PC-3 (cell line): ENCODE results near the gene RAB4A. TPM values are rescaled to one million over a fixed set of nuclear protein-coding genes. Genes with fewer than 3 reads are reported as not detected.

Experiments used
- ATAC-seq: fragments of 200-7000 bp; cut with Tn5 transposase; 2 replicates; pipeline ENCODE4 v1.9.1; 2020; ENCODE audit warnings: mild to moderate bottlenecking, moderate library complexity
- BruUV-seq: library from RNA; stranded (reverse); fragments of 400-500 nt; replicated peaks from 2 replicates; lab custom pipeline; 2021; lab: Mats Ljungman, UMichigan
- CTCF ChIA-PET: fragments of 300-600 bp; sonication (Branson Sonifier 250); formaldehyde crosslinking; loops from one replicate; lab custom pipeline; 2022; ENCODE audit warnings: antibody characterized with exemption; lab: Charles Lee
- POLR2A ChIA-PET: fragments of 300-600 bp; sonication (Branson Sonifier 250); formaldehyde crosslinking; loops from one replicate; lab custom pipeline; 2022; ENCODE audit warnings: antibody characterized with exemption; ENCODE audit not compliant: unreplicated experiment; lab: Charles Lee
- DNase-seq: peaks from one replicate; pipeline ENCODE4 v3.0.0-alpha.2; 2015
- H2AFZ ChIP-seq: fragments of 300-600 bp; sonication (generic); 2 replicates; pipeline ENCODE4 v1.6.0; 2016; ENCODE audit warnings: antibody characterized with exemption, low read length
- H3F3A ChIP-seq: fragments of 300-600 bp; sonication (generic); one replicate; pipeline ENCODE4 v1.6.0; 2017; ENCODE audit warnings: antibody characterized with exemption, low read length, control low read depth, mild to moderate bottlenecking; ENCODE audit not compliant: unreplicated experiment
- H3K27ac ChIP-seq: fragments of 300-600 bp; sonication (generic); 2 replicates; pipeline ENCODE4 v1.5.1; 2016; ENCODE audit warnings: mild to moderate bottlenecking, low read length
- H3K27me3 ChIP-seq: fragments of 300-600 bp; sonication (generic); 2 replicates; pipeline ENCODE4 v1.6.1; 2016; ENCODE audit warnings: low read length, mixed read lengths
- H3K36me3 ChIP-seq: fragments of 300-600 bp; sonication (generic); 2 replicates; pipeline ENCODE4 v1.6.1; 2016; ENCODE audit warnings: low read depth, mixed run types, low read length, mixed read lengths
- H3K4me1 ChIP-seq: fragments of 300-600 bp; sonication (generic); 2 replicates; pipeline ENCODE4 v1.5.1; 2016; ENCODE audit warnings: low read length; ENCODE audit not compliant: insufficient read depth
- H3K4me2 ChIP-seq: fragments of 300-600 bp; sonication (generic); 2 replicates; pipeline ENCODE4 v1.6.0; 2016; ENCODE audit warnings: low read length
- H3K4me3 ChIP-seq: fragments of 300-600 bp; sonication (generic); 2 replicates; pipeline ENCODE4 v1.5.1; 2016; ENCODE audit warnings: mild to moderate bottlenecking, low read length, mixed read lengths
- H3K79me2 ChIP-seq: fragments of 300-600 bp; sonication (generic); 2 replicates; pipeline ENCODE4 v1.6.1; 2017; ENCODE audit warnings: low read length, mixed read lengths
- H3K9ac ChIP-seq: fragments of 300-600 bp; sonication (generic); 2 replicates; pipeline ENCODE4 v1.6.0; 2016; ENCODE audit warnings: mild to moderate bottlenecking, low read length
- H3K9me2 ChIP-seq: fragments of 300-600 bp; sonication (generic); replicated peaks from 2 replicates; pipeline ENCODE4 v1.6.1; 2016; ENCODE audit warnings: mixed run types, low read length, mixed read lengths
- H3K9me3 ChIP-seq: fragments of 300-600 bp; sonication (generic); 2 replicates; pipeline ENCODE4 v1.6.1; 2016; ENCODE audit warnings: low read length, mixed read lengths
- H4K20me1 ChIP-seq: fragments of 300-600 bp; sonication (generic); 2 replicates; pipeline ENCODE4 v1.6.1; 2016; ENCODE audit warnings: low read length, mixed read lengths
- EZH2 ChIP-seq: fragments of 300-600 bp; sonication (generic); IDR thresholded peaks from one replicate; pipeline ENCODE4 v1.6.1; 2017; ENCODE audit warnings: antibody characterized with exemption, mild to moderate bottlenecking, low read length; ENCODE audit not compliant: unreplicated experiment
- EZH2phosphoT487 ChIP-seq: fragments of 300-600 bp; sonication (generic); IDR thresholded peaks from 2 replicates; pipeline ENCODE4 v1.6.1; 2018; ENCODE audit warnings: mild to moderate bottlenecking, antibody characterized with exemption, low read length, borderline replicate concordance
- intact Hi-C: fragments of 100-400 bp; cut with micrococcal nuclease; formaldehyde crosslinking; loops from 2 replicates; pipeline ENCODE4 v1.9.0; 2023
- total RNA-seq: library from RNA; depleted of rRNA; stranded (reverse); fragments of >200 nt; gene quantifications from 2 replicates; pipeline ENCODE4 v1.2.3, GENCODE V29; 2014
- TF ChIP-seq, protein P1 (sequence below): fragments of 300-600 bp; sonication (generic); conservative IDR thresholded peaks from 2 replicates; pipeline ENCODE4 v1.5.1; 2017; ENCODE audit warnings: antibody characterized with exemption, low read depth, mild to moderate bottlenecking, low read length

The RAB4A gene
- total RNA-seq, 1 experiment from 2014 or later = 67.0 TPM

DNA sequence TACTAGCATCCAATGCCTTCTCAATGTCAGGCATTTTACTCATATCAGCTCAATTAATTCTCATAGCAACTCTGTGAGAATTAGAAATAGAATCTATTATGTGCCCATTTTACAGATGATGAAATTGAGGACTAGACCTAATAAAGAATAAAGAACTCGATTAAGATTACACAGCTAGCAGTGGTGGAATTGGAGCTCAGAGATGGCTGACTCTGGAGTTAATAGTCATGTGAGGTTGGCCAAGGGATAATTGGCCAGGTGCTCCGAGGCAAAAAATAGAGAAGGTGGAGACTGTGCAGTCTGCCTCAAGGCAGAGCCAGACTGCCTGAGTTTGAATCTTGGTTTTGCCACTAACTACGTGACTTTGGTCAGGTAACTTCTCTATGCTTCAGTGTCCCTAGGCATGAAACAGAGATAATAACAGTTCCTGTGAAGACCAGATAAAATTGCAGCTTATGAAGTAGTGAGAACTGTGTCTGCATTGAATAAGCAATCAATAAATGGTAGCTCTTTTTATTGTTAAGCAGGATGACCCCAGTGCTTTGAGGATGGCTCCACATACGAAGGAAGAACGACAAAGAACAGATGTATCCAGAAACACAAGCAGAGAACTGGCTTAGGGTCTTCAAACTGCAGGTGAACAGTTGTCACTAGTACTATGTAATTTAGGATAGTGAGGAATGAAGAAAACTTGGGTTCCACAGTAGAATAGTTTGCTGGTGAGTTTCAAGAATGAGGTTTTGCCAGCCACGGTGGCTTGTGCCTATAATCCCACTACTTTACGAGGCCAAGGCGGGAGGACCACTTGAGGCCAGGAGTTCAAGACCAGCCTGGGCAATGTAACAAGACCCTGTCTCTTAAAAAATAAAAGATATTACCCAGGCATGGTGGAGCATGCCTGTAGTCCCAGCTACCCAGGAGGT lies 78.8 kb downstream of the RAB4A start:
- Histone ChIP-seq H3K36me3 (no peaks in the 10 kb centered on the region), H3K4me2 (no peak overlapping the region), H3K27ac (no peak overlapping the region), H3K79me2 (no peaks in the 10 kb centered on the region), H3K4me1 (no peaks in the 10 kb centered on the region), H3F3A (no peaks in the 10 kb centered on the region), H3K9me2 (no peaks in the 10 kb centered on the region), H4K20me1 (no peaks in the 10 kb centered on the region), H3K27me3 (peaks cover 24% of the 10 kb centered on the region), H3K9me3 (peaks cover 8% of the 10 kb centered on the region), H3K4me3 (no peak overlapping the region), H2AFZ (no peak overlapping the region), H3K9ac (no peak overlapping the region)
- no peak for DNase-seq
- BruUV-seq = no TSS peak
- ATAC-seq = no peak
- ChIA-PET POLR2A (interaction anchor here (0.5 kb wide), 1 partner anchor 12 kb away, joined by 11 read pairs; no protein-coding TSS in a partner anchor), CTCF (no interaction called here)
- intact Hi-C loops = no loop called here
- TF ChIP-seq EZH2 (no peak), EZH2phosphoT487 (no peak)
- TF ChIP-seq, protein P1, sequence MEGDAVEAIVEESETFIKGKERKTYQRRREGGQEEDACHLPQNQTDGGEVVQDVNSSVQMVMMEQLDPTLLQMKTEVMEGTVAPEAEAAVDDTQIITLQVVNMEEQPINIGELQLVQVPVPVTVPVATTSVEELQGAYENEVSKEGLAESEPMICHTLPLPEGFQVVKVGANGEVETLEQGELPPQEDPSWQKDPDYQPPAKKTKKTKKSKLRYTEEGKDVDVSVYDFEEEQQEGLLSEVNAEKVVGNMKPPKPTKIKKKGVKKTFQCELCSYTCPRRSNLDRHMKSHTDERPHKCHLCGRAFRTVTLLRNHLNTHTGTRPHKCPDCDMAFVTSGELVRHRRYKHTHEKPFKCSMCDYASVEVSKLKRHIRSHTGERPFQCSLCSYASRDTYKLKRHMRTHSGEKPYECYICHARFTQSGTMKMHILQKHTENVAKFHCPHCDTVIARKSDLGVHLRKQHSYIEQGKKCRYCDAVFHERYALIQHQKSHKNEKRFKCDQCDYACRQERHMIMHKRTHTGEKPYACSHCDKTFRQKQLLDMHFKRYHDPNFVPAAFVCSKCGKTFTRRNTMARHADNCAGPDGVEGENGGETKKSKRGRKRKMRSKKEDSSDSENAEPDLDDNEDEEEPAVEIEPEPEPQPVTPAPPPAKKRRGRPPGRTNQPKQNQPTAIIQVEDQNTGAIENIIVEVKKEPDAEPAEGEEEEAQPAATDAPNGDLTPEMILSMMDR = no peak

DNA sequence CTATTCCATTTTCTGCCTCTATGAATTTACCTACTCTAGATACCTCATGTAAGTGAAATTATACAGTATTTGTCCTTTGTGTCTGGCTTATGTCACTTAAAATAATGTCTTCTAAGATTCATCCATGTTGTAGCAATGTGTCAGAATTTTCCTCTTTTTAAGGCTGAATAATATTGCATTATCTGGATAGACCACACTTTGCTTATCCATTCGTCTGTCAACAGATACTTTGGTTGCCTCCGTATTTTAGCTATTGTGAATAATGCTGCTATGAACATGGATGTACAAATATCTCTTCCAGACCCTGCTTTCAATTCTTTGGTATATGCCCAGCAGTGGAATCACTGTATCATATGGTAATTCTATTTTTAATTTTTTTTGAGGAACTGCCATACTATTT lies 82.1 kb downstream of the RAB4A start:
- no peaks in the 10 kb centered on the region for H3K79me2 ChIP-seq
- peaks cover 11% of the 10 kb centered on the region for H3K9me3 ChIP-seq
- H3K4me1 ChIP-seq = no peaks in the 10 kb centered on the region
- ATAC-seq (no peak), DNase-seq (no peak)
- H3K36me3 ChIP-seq = no peaks in the 10 kb centered on the region; the same call in 1 of the 2 replicates
- H2AFZ ChIP-seq = no peak overlapping the region
- H3F3A ChIP-seq = no peaks in the 10 kb centered on the region
- TF ChIP-seq, protein P1 = no peak
- no peak for TF ChIP-seq EZH2phosphoT487
- TF ChIP-seq EZH2 = no peak
- H3K4me3 ChIP-seq = no peak overlapping the region
- H3K27ac ChIP-seq = no peak overlapping the region
- H3K4me2 ChIP-seq = no peak overlapping the region
- POLR2A ChIA-PET = no interaction called here
- CTCF ChIA-PET = no interaction called here
- no TSS peak for BruUV-seq
- H4K20me1 ChIP-seq = no peaks in the 10 kb centered on the region
- no peaks in the 10 kb centered on the region for H3K9me2 ChIP-seq
- H3K9ac ChIP-seq = no peak overlapping the region
- peaks cover 31% of the 10 kb centered on the region for H3K27me3 ChIP-seq
- intact Hi-C loops = no loop called here

DNA sequence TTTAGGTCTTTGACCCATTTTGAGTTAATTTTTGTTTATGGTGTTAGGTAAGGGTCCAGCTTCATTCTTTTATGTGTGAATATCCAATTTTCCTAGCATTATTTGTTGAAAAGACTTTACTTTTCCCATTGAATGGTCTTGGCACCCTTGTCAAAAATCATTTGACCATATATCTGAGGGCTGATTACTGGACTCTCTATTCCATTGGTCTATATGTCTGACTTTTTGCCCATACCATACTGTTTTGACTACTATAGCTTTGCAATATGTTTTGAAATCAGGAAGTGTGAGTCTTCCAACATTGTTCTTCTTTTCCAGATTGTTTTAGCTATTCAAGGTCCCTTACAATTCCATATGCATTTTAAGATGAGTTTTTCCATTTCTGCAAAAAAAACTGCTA lies 83.3 kb downstream of the RAB4A start:
- no peak overlapping the region for H3K27ac ChIP-seq
- no peak overlapping the region for H2AFZ ChIP-seq
- no peak overlapping the region for H3K9ac ChIP-seq
- ChIA-PET POLR2A (no interaction called here), CTCF (interaction anchor here (0.6 kb wide), 1 partner anchor 47 kb away, joined by 3 read pairs; no protein-coding TSS in a partner anchor)
- intact Hi-C loops = no loop called here
- H3K9me2 ChIP-seq = no peaks in the 10 kb centered on the region
- no peak for ATAC-seq
- peaks cover 11% of the 10 kb centered on the region for H3K9me3 ChIP-seq
- H3K4me3 ChIP-seq = no peak overlapping the region
- H3K79me2 ChIP-seq = no peaks in the 10 kb centered on the region
- no peak for DNase-seq
- BruUV-seq = no TSS peak
- H4K20me1 ChIP-seq = no peaks in the 10 kb centered on the region
- no peaks in the 10 kb centered on the region for H3F3A ChIP-seq
- no peaks in the 10 kb centered on the region for H3K4me1 ChIP-seq
- H3K27me3 ChIP-seq = peaks cover 43% of the 10 kb centered on the region
- H3K36me3 ChIP-seq = no peaks in the 10 kb centered on the region; the same call in 1 of the 2 replicates
- no peak overlapping the region for H3K4me2 ChIP-seq
- TF ChIP-seq EZH2 (no peak), EZH2phosphoT487 (no peak)
- TF ChIP-seq, protein P1 = no peak
